Measurements from ENCODE around the gene ADCK1. TPM values are rescaled to one million over a fixed set of nuclear protein-coding genes. Genes with fewer than 3 reads are reported as not detected.
A peak's percentile ranks its signal among the peaks of the same experiment; 100 is the strongest.

Gene ADCK1
- total RNA-seq, result 10 to 100 TPM; 10.7 to 33.0 (median 18.9) TPM

DNA sequence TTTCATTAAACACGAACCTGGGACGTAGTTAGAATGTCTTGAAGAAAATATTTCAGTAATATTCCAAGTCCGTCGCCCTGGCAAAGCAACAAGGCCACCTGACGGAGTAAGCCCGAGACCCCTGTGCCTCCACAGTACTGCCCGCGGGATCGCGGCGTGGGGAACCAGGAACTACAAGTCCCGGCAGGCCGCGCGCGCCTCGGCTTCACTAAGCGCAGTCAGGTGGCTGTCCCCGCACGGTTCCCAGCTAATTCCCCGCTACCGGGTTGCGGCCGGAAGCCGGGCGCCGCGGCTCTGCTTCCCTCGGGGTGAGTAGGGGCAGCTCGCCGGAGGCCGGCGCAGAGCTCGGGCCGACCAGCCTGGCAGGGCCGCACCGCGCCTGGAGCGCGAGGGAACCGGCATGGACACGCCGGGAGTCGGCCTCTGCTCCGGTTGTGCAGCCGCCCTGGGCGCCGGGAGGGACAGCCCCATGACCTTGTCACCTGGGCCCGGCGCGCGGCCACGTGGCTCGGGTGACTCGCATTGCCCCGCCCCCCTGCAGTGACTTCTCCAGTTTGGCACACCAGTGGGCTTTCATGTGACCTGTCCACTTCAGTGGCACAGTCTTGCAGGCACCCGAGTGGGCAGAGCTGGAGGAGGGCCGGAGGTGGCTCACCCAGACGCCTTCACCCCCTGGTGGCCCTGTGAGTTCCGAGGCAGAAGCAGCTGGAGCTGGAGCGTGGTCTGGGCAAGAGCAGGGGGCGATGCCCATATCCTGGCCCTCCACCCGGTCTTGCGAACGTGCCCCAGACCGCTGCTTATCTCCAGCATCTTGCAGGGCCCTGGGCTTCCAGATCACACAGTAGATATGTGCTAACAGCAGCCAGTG lies at the start of gene ADCK1:
ADCK1 (plus strand) TSS at position 247 of the 868 bp plus-strand sequence. CDS start 18,870 bp downstream, outside the sequence.
- Histone ChIP-seq H3K4me1 (no peaks in the 10 kb centered on the region), H3K4me3 (peak within 1 kb of the TSS; percentile 77 to 98 (median 85)), H3K27me3 (no peaks in the 10 kb centered on the region), H3K27ac (peak within 1 kb of the TSS; percentile 69 to 96 (median 86)), H3K36me3 (no peaks in the 10 kb centered on the region), H3K9me3 (no peaks in the 10 kb centered on the region)
- TF ChIP-seq CTCF (IDR thresholded peaks at IDR 0.05), result peak in 3 of 6 experiments; percentile 27 to 38 (median 35)
- TF ChIP-seq POLR2A (IDR thresholded peaks at IDR 0.05), result peak; percentile 52 to 67
- DNase-seq, result peak; percentile 94 to 97 (median 94)

DNA sequence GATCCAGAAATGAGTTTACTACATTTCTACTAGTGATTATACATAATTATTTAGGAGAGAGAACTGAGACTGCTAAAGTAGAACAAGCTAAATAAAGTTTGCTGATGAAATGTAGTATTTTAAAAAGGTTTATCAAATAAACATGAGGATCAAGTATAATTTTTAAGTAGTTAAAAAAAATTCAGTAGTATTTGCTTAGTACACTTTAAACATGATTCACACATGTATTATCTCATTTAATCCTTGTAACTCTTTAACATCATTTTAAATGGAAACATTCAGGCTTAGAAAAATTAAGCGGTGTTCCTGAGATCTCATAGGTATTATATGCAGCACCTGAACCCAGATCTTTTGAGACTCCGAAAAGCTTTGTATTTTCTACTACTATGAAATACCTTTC lies 47.6 kb upstream of the ADCK1 start:
- H3K27ac ChIP-seq, result no peak overlapping the region
- H3K27me3 ChIP-seq, result no peaks in the 10 kb centered on the region
- H3K36me3 ChIP-seq, result peaks cover 0 to 67% (median 0%) of the 10 kb centered on the region in 3 donors
- DNase-seq, result no peak
- TF ChIP-seq CTCF (IDR thresholded peaks at IDR 0.05), result no peak
- TF ChIP-seq POLR2A (IDR thresholded peaks at IDR 0.05), result no peak
- H3K4me3 ChIP-seq, result no peak overlapping the region
- no peaks in the 10 kb centered on the region for H3K9me3 ChIP-seq
- no peaks in the 10 kb centered on the region for H3K4me1 ChIP-seq

DNA sequence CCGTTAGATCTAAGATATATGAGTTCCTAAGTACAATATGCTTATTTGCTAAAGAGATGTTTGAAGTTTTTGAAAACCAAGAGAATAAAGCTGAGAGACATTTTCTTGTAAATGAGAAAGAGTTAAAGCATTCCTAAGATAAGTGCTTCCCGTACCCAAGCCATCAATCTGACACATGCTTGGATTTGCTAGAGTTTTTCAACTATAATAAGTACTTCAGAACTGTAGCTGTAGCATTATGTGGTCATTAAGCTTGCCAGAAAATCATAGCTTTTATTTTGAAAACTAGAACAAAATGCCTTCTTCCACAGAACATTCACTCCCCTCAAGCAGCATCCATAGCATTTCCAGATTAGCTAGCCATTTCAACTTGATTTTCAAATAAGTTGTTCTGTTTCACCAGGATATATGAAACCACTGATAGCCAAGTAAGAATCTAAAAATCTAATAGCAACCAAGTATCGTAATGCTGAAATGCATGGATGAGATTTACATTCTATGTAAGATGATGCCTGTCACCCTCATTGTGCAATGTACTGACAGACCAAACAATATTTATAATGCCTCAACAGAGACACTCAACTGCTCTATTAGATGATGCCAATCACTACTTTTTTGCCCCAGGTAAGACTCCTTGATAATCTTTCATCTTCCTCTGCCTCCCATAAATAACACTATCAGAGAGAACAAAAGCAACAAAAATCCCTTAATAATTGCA lies 47.0 kb upstream of the ADCK1 start:
- Histone ChIP-seq H3K27me3 (no peaks in the 10 kb centered on the region), H3K9me3 (no peaks in the 10 kb centered on the region), H3K4me3 (no peak overlapping the region), H3K36me3 (peaks cover 0 to 61% (median 0%) of the 10 kb centered on the region in 3 donors), H3K4me1 (no peaks in the 10 kb centered on the region), H3K27ac (no peak overlapping the region)
- no peak for DNase-seq
- no peak for TF ChIP-seq CTCF (IDR thresholded peaks at IDR 0.05)
- no peak for TF ChIP-seq POLR2A (IDR thresholded peaks at IDR 0.05)

DNA sequence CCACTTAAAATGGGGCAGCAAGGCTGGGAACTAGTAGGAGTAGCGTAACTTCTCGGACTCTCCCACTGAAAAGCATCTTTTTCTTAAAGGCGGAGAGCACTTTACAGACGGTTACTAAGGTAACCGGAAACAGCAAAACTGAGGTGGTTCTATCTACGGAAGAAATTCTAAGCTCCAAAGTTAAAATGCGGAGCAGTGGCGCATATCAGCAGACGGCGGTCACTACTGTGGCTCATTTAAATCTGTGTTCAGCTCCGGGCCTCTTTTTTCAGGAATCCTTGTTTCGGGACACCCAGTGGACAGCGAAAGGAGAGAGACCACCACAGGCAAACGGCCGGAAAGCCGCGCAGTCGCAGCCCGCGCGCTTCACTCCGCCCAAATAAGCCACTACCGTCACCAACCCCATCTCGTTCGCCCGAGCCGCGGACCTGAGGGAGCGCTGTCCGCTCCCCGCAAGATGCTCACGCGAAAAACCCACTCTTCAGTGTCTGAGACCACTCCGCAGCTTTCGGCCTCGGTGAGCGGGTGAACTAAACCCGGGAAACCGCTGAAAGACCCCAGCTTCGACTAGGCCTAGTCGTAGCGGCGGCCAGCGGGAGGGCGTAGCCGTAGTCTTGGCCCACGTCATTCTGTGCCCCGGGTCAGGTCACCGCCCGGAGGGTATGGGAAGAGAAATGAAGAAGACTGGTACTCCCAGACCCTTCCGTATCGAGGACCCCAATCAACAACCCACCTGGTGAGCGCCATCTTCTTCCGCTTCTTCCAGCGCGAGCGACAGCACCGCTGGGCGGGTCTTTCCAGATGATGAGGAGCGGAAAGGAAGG lies 39.3 kb upstream of the ADCK1 start, which contains the start of gene SNW1:
SNW1 (minus strand) TSS at position 776 of the 824 bp plus-strand sequence; CDS start at position 747, 29 bp downstream.
- Histone ChIP-seq H3K4me3 (peak within 1 kb of the TSS; percentile 66 to 89 (median 72)), H3K4me1 (peaks cover 0 to 15% (median 10%) of the 10 kb centered on the region in 4 donors), H3K9me3 (no peaks in the 10 kb centered on the region), H3K36me3 (no peaks in the 10 kb centered on the region), H3K27ac (peak within 1 kb of the TSS; percentile 84 to 93 (median 86)), H3K27me3 (no peaks in the 10 kb centered on the region)
- TF ChIP-seq POLR2A (IDR thresholded peaks at IDR 0.05) (peak; percentile 45 to 68), CTCF (IDR thresholded peaks at IDR 0.05) (peak in 1 of 6 experiments; percentile 8)
- DNase-seq, result peak; percentile 88 to 97 (median 89)

Data from Peyer's patch (tissue), 4 donors.